C1 segment of cervical spinal cord (tissue), 14 donors: ENCODE measurements around the gene ABCC3.
"Not testable (repeated sequence)": the region's sequence is repeated elsewhere in the genome, so short reads cannot be mapped to it uniquely, and the experiment has no call there.

Experiments used
- DNase-seq, 14 donors: peaks; one replicate each; lab custom pipeline; 2025; lab: John Stamatoyannopoulos, UW

The ABCC3 gene

GRCh38 chr17:50666316-50666715 is 31.6 kb downstream of the ABCC3 start:
- DNase-seq: no peak

DNA sequence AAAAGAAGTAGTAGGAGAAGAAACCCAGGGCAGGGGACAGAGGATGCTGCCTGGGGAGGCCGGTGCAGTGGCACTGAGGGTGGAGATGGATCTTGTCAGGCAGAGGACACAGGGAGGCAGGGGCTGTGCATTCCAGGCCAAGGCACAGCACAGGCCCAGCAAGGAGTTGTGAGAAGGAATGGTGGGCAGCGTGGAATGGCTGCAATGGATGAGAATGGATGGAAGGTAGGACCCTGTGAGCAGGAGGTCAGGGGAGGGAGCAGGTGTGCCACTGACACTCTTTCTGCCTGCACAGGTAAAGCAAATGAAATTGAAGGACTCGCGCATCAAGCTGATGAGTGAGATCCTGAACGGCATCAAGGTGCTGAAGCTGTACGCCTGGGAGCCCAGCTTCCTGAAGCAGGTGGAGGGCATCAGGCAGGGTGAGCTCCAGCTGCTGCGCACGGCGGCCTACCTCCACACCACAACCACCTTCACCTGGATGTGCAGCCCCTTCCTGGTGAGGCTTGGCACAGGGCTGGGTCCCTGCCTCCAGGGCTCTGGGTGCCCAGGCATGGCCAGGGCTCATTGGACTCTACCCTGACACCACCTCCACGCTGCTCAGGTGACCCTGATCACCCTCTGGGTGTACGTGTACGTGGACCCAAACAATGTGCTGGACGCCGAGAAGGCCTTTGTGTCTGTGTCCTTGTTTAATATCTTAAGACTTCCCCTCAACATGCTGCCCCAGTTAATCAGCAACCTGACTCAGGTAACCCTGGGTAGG is 32.8 kb downstream of the ABCC3 start:
- DNase-seq: no peak

DNA sequence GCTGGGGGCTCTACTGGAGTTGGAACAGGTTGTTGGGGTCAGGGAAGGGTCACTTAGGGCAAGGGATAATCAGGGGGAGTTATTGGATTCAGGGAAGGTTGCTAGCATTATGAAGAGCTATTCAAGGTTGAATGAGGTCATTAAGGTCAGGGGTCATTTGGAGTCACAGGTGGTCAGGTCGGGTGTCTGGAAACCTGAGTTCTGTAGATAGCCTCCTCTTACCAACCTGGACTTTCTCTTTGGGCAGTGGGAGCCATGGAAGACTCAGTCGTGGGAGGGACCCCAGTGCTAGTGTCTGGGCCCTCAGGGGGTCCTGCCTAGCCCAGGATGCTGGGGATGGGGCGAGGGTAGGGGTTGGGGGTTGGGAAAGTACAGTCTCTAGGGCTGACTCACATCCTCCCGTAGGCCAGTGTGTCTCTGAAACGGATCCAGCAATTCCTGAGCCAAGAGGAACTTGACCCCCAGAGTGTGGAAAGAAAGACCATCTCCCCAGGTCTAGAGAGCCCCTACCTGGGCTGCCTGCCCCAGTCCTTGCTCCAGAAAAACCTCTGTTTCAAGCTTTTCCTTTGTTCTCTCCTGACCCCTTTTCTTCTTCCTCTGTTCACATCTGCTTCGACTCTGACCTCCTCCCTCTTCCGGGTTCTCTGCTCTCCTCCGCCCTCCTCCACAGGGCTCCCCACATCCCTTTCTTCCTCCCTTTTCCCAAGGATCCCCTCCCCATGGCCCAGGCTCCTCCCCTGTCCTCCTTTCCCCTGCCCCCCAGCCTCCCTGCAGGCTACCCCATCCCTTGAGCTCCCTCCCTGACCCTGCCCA is 33.5 kb downstream of the ABCC3 start:
- DNase-seq: no peak

DNA sequence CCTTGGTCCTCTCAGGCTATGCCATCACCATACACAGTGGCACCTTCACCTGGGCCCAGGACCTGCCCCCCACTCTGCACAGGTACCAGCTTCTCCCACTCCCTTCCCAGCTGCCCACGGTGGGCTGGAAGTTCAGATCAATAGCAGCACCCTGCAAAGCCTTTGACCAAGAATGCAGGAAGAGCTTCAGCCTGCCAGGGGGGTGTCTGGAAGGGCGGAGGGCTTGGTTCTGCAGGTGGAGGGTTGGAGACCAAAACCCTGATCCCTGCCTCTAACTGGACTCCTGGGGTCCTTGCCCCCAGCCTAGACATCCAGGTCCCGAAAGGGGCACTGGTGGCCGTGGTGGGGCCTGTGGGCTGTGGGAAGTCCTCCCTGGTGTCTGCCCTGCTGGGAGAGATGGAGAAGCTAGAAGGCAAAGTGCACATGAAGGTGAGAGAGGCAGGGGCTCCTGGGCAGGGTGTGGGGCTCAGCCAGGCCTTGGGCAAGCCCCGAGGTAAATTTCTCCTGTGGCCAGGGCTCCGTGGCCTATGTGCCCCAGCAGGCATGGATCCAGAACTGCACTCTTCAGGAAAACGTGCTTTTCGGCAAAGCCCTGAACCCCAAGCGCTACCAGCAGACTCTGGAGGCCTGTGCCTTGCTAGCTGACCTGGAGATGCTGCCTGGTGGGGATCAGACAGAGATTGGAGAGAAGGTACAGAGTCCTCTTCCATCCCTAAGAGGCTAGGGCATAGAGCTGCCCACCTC is 34.3 kb downstream of the ABCC3 start:
- DNase-seq: no peak

- DNase-seq: no peak
Measured at GRCh38 chr17:50672071-50672470, 37.4 kb downstream of the ABCC3 start.

GRCh38 chr17:50672831-50673551 is 38.3 kb downstream of the ABCC3 start:
- peak in 1 of 14 donors; percentile 36 for DNase-seq

- DNase-seq: no peak
Measured at GRCh38 chr17:50675190-50675589, 40.5 kb downstream of the ABCC3 start.

- DNase-seq: peak in 1 of 14 donors; percentile 96
Measured at GRCh38 chr17:50675627-50676026, 40.9 kb downstream of the ABCC3 start.

DNA sequence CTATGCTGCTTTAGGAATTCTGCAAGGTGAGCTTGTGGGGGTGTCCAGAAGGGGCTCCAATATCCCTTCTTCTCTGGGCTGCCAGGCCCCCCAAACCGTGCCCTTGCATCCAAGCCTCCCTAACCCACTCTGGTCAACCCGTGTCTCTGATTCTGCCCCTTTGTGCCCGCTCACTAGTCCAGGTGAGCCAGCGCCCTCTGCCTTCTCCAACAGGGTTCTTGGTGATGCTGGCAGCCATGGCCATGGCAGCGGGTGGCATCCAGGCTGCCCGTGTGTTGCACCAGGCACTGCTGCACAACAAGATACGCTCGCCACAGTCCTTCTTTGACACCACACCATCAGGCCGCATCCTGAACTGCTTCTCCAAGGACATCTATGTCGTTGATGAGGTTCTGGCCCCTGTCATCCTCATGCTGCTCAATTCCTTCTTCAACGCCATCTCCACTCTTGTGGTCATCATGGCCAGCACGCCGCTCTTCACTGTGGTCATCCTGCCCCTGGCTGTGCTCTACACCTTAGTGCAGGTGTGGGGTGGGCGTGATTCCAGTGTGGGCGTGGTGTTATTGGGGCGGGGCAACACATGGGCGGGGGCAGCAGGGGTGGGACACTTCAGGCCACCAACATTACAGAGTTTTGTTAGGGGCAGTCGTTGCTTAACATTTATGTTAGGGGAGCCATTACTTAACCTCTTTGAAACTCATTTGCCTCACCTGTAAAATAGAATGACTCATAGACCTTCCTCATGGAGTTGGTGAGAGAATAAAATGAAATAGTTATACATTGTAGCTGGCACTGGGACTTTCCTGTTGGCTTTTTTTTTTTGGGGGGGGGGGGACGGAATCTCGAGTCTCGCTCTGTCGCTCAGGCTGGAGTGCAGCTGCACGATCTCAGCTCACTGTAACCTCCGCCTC is 41.6 kb downstream of the ABCC3 start:
- DNase-seq: no peak

DNA sequence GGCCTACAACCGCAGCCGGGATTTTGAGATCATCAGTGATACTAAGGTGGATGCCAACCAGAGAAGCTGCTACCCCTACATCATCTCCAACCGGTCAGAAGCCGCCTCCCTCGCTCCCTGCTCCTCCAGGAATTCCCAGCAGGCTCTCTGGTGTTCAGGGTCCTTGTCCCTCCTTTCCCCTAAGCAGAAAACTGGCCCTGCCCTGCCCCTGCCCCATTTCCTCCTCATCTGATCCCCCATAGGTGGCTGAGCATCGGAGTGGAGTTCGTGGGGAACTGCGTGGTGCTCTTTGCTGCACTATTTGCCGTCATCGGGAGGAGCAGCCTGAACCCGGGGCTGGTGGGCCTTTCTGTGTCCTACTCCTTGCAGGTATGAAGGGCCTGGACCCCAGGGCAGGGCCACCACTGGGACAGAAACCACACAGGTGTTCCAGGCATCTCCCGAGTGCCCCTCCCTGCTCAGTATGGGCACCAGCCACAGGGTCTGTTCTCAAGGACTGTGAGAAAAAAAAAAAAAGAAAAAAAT is 43.2 kb downstream of the ABCC3 start:
- no peak for DNase-seq

DNA sequence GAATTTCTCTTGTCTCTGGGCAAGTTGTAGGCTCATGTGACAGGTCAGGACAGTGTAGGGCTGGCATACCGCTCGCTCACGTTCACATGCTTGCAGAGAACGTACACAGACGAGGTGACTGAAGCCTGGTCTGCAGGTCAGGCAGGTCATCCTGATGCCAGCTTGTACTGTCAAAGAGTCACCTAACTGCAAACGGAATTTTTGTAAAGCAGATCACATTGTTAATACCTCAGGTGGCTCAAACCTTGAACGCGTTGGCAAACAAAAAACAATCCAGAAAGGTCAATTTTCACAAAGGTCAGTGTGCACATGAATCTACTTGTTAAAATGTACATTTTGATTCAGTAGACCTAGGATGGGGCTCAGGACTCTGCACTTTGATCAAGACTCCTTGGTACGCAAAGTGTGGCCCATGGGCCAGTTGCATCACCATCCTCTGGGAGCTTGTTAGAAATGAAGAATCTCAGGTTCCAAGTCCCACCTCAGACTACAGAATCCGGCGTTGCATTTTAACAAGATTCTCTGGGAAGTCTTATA is 44.4 kb downstream of the ABCC3 start:
- no peak for DNase-seq

DNA sequence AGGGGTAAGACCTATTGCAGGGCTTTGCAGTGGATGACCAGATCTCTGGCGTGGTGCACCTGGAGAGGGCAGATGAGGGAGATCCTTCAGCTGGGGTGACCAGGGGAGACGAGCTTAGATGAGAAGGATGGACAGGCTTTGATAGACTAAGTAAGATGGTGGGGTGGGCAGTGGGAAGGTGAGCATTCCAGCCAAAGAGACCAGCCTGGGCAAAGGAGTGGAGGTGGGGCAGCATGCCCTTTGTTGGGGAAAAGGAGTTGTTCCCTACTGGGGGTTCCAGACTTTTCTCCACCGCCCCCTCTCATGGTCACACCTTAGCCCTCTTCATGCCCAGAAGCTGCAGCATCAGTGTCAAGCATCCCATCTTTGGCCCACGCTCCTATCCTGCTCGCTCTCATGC is 45.4 kb downstream of the ABCC3 start:
- DNase-seq: no peak

- not testable (repeated sequence) for DNase-seq
Measured at GRCh38 chr17:50680543-50681262, 46.0 kb downstream of the ABCC3 start.

DNA sequence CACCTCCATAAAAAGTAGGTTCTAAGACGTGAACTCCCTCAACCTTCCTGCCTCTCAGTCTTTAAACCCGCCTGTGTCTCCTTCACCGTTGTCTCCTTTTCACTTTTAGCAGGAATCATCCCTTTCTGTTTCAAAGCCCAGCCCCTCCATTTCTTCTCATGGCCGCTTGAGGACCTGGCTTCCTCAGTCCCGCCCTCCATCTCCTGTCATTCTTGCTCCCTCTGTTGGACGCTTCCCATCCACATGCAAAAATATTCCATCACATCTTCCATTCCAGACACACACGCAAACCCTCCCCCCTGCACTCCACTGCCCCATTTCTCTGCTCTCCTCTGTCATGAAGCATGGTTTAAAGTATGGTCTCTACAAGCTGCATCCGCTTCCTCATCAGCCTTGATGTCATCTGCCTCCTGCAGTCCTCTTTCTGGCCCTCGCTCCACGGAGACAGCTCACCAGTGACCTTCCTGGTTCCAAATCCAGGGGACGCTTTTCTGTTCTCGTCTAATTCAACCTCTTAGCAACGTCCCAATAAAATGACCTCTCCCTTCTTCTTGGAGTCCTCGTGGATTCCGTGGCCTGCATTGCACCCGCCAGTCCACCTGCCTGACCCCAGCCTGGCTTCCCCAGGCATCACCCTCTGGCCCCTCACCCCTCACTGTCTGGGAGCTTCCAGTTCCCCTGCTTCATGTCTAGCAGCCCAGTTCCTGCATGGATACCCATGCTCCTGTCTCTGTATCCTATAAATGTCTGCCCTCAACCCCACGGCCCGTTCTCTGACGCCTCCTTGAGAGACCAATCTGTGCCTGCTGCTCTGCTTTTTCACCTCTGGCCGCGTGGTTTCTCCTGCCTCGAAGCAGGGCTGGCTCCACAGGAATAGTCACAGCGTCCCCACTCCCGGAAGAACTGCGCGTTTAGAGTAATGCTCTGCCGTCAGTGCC is 46.9 kb downstream of the ABCC3 start:
- DNase-seq: peak in 3 of 14 donors; percentile 16 to 30 (median 23)

GRCh38 chr17:50682441-50682840 is 47.8 kb downstream of the ABCC3 start:
- no peak for DNase-seq

- DNase-seq: no peak
Measured at GRCh38 chr17:50682938-50683337, 48.3 kb downstream of the ABCC3 start.

GRCh38 chr17:50683434-50684287 is 49.0 kb downstream of the ABCC3 start:
- no peak for DNase-seq
